Mesenchymal stem cell (in vitro differentiated cells and primary cell): ENCODE data around the gene MTFMT.
A peak's percentile ranks its signal among the peaks of the same experiment; 100 is the strongest.

Experiments
- DNase-seq: peaks from one replicate; pipeline ENCODE4 v3.0.0-alpha.2; 2013
- H2AFZ ChIP-seq: one replicate; pipeline ENCODE4 v1.6.1; 2013; ENCODE audit warnings: low read depth, mild to moderate bottlenecking, control low read depth, inconsistent platforms, low read length, moderate library complexity
- H2AK5ac ChIP-seq: 2 replicates; pipeline ENCODE4 v1.6.1; 2013; ENCODE audit warnings: low read length, moderate library complexity, mild to moderate bottlenecking, inconsistent platforms; ENCODE audit not compliant: severe bottlenecking
- H2BK120ac ChIP-seq: one replicate; pipeline ENCODE4 v1.6.1; 2013; ENCODE audit warnings: low read depth, mild to moderate bottlenecking, inconsistent platforms, low read length, moderate library complexity
- H2BK12ac ChIP-seq, 2 experiments: one replicate each; pipeline ENCODE4 v1.6.1; 2013; ENCODE audit warnings: inconsistent platforms in 2 of 2, low read length in 2 of 2, mild to moderate bottlenecking in 2 of 2, moderate library complexity in 2 of 2, control low read depth in 1 of 2
- H2BK15ac ChIP-seq: one replicate; pipeline ENCODE4 v1.6.1; 2013; ENCODE audit warnings: mild to moderate bottlenecking, low read depth, inconsistent platforms; ENCODE audit not compliant: poor library complexity, severe bottlenecking
- H2BK5ac ChIP-seq: 2 replicates; pipeline ENCODE4 v1.6.1; 2013; ENCODE audit warnings: low read depth, mild to moderate bottlenecking, low read length, control low read depth, inconsistent platforms; ENCODE audit not compliant: poor library complexity, severe bottlenecking
- H3K14ac ChIP-seq, 2 experiments: one replicate each; pipeline ENCODE4 v1.6.1; 2013; ENCODE audit warnings: inconsistent platforms in 2 of 2, low read length in 2 of 2, control low read depth in 1 of 2, mild to moderate bottlenecking in 1 of 2, moderate library complexity in 1 of 2
- H3K18ac ChIP-seq, 2 experiments: one replicate each; pipeline ENCODE4 v1.6.1; 2013; ENCODE audit warnings: inconsistent platforms in 2 of 2, low read length in 2 of 2, control low read depth in 1 of 2, low read depth in 1 of 2, mild to moderate bottlenecking in 1 of 2
- H3K23ac ChIP-seq, 2 experiments: one replicate each; pipeline ENCODE4 v1.6.1; 2013; ENCODE audit warnings: inconsistent platforms in 2 of 2, low read length in 2 of 2, mild to moderate bottlenecking in 2 of 2, moderate library complexity in 2 of 2, control low read depth in 1 of 2
- H3K27ac ChIP-seq: 2 replicates; pipeline ENCODE4 v1.5.1; 2013; ENCODE audit warnings: mild to moderate bottlenecking, moderate library complexity, low read length, control low read depth, inconsistent platforms; ENCODE audit not compliant: poor library complexity, severe bottlenecking
- H3K27me3 ChIP-seq, 2 experiments: 2 replicates each; pipeline versions ENCODE4 v1.6.1 to v1.7.0; 2013; ENCODE audit warnings: low read length in 2 of 2, mild to moderate bottlenecking in 2 of 2, moderate library complexity in 2 of 2, control low read depth in 1 of 2, inconsistent platforms in 1 of 2; ENCODE audit not compliant: control insufficient read depth in 1 of 2, insufficient read depth in 1 of 2
- H3K36me3 ChIP-seq, 2 experiments: 2 replicates each; pipeline versions ENCODE4 v1.6.1 to v1.7.0; 2013; ENCODE audit warnings: low read length in 2 of 2, control low read depth in 1 of 2, inconsistent platforms in 1 of 2, low read depth in 1 of 2, mild to moderate bottlenecking in 1 of 2; ENCODE audit not compliant: insufficient read depth in 2 of 2, control insufficient read depth in 1 of 2
- H3K4ac ChIP-seq, 2 experiments: one replicate each; pipeline ENCODE4 v1.6.1; 2013; ENCODE audit warnings: inconsistent platforms in 2 of 2, low read length in 2 of 2, mild to moderate bottlenecking in 2 of 2, moderate library complexity in 2 of 2, control low read depth in 1 of 2, low read depth in 1 of 2
- H3K4me1 ChIP-seq: 2 replicates; pipeline ENCODE4 v1.6.1; 2013; ENCODE audit warnings: low read depth, low read length, control low read depth; ENCODE audit not compliant: control insufficient read depth, insufficient read depth
- H3K4me2 ChIP-seq: 2 replicates; pipeline ENCODE4 v1.6.1; 2013; ENCODE audit warnings: low read length, mild to moderate bottlenecking, inconsistent platforms; ENCODE audit not compliant: poor library complexity, severe bottlenecking
- H3K4me3 ChIP-seq, 2 experiments: 2 replicates each; pipeline versions ENCODE4 v1.5.1 to v1.7.0; 2013; ENCODE audit warnings: low read length in 2 of 2, mild to moderate bottlenecking in 2 of 2, control low read depth in 1 of 2, low read depth in 1 of 2; ENCODE audit not compliant: insufficient read depth in 1 of 2
- H3K79me1 ChIP-seq: replicated peaks from 2 replicates; pipeline ENCODE4 v1.6.1; 2013; ENCODE audit warnings: mild to moderate bottlenecking, control low read depth, low read length, inconsistent platforms; ENCODE audit not compliant: poor library complexity, severe bottlenecking
- H3K9ac ChIP-seq: 2 replicates; pipeline ENCODE4 v1.7.0; 2013; ENCODE audit warnings: mild to moderate bottlenecking, low read length, moderate library complexity
- H3K9me3 ChIP-seq: 2 replicates; pipeline ENCODE4 v1.7.0; 2013; ENCODE audit warnings: mild to moderate bottlenecking, low read length; ENCODE audit not compliant: control insufficient read depth
- H4K8ac ChIP-seq: one replicate; pipeline ENCODE4 v1.6.1; 2013; ENCODE audit warnings: inconsistent platforms, mild to moderate bottlenecking, low read length, moderate library complexity
- H4K91ac ChIP-seq: one replicate; pipeline ENCODE4 v1.6.1; 2013; ENCODE audit warnings: mild to moderate bottlenecking, low read length, inconsistent platforms
- WGBS: methylation state at CpG from one replicate; pipeline ENCODE4 v1.1.7; 2013; ENCODE audit warnings: mixed read lengths; 5-methylcytosine and 5-hydroxymethylcytosine counted together

Gene MTFMT

DNA sequence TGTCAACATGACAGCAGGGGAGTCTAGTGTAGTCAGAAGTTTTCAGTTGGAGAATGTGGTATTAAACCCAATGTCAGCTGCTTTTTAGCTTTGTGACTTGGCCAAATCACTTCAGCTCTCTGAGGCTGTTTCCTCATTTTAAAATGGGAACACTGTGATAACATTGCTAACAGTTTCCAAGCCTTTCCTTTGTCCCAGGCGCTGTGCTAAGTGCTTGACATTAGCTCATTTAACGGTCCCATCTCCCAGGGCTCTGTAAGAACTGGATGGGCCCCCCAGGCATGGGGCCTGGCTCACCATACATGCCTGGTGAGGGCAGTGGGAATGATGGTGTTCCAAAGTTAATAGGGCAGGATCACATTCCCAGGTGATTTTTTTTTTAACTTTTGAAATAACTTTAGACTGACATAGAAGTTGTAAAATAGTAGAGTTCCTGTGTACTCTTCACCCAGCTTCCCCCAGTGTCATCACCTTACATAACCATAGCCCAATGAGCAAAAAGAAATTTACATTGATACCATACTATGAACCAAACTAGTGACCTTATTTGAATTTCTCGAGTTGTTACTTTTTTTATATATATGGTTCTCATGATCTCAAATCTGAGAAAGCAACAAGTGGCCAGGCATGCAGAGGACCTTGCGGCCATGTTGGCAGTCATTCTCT, 30.6 kb upstream of the MTFMT start:
- H3K36me3 ChIP-seq = no peaks in the 10 kb centered on the region
- no peaks in the 10 kb centered on the region for H3K79me1 ChIP-seq
- H2AK5ac ChIP-seq = no peak overlapping the region
- H2AFZ ChIP-seq = no peak overlapping the region
- H3K4me3 ChIP-seq = no peak overlapping the region
- peaks cover 49 to 77% of the 10 kb centered on the region in 2 experiments for H3K27me3 ChIP-seq
- no peak overlapping the region for H3K27ac ChIP-seq
- no peak overlapping the region for H3K4me2 ChIP-seq
- peaks cover 23% of the 10 kb centered on the region for H3K4me1 ChIP-seq
- H2BK12ac ChIP-seq = no peak overlapping the region
- H2BK5ac ChIP-seq = no peak overlapping the region
- H3K14ac ChIP-seq = no peak overlapping the region
- H3K18ac ChIP-seq = no peak overlapping the region
- no peak overlapping the region for H3K23ac ChIP-seq
- H3K4ac ChIP-seq = no peak overlapping the region
- WGBS = 94% methylated on average over 4 of the region's 4 CpGs
- no peak overlapping the region for H4K91ac ChIP-seq
- H4K8ac ChIP-seq = no peak overlapping the region
- no peak overlapping the region for H3K9ac ChIP-seq
- H2BK120ac ChIP-seq = no peak overlapping the region
- peaks cover 7% of the 10 kb centered on the region for H3K9me3 ChIP-seq
- H2BK15ac ChIP-seq = no peak overlapping the region
- no peak for DNase-seq

DNA sequence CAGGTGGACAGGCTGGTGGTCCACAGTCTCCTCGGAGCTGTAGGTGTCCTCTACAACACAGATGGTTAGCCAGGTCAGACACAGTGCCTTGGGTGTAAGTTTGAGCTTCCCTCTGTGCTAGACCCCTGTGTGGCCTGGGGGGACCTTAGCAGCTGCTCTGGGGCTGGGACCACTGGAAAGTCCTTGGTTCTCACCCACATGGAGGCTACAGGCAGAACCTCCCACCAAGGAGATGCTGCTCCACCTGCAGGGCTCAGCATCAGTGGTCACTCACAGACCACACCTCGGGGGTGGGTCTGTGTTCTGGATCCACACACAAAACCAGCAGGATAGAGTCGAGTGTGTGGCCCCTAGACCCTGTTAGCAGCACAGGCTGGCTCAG, 29.9 kb upstream of the MTFMT start:
- 76% methylated on average over 3 of the region's 3 CpGs for WGBS
- H3K4me2 ChIP-seq = no peak overlapping the region
- H3K23ac ChIP-seq = no peak overlapping the region
- no peak overlapping the region for H2BK120ac ChIP-seq
- no peak overlapping the region for H3K4me3 ChIP-seq
- no peaks in the 10 kb centered on the region for H3K36me3 ChIP-seq
- H3K14ac ChIP-seq = no peak overlapping the region
- no peak overlapping the region for H3K27ac ChIP-seq
- H4K8ac ChIP-seq = no peak overlapping the region
- H4K91ac ChIP-seq = no peak overlapping the region
- no peak overlapping the region for H3K18ac ChIP-seq
- H2AFZ ChIP-seq = no peak overlapping the region
- no peak overlapping the region for H2BK12ac ChIP-seq
- no peak overlapping the region for H2BK5ac ChIP-seq
- H3K4me1 ChIP-seq = peaks cover 29% of the 10 kb centered on the region
- peaks cover 45 to 74% of the 10 kb centered on the region in 2 experiments for H3K27me3 ChIP-seq
- no peak for DNase-seq
- no peak overlapping the region for H2AK5ac ChIP-seq
- no peak overlapping the region for H3K4ac ChIP-seq
- H2BK15ac ChIP-seq = no peak overlapping the region
- H3K9ac ChIP-seq = no peak overlapping the region
- H3K79me1 ChIP-seq = no peaks in the 10 kb centered on the region
- peaks cover 7% of the 10 kb centered on the region for H3K9me3 ChIP-seq

DNA sequence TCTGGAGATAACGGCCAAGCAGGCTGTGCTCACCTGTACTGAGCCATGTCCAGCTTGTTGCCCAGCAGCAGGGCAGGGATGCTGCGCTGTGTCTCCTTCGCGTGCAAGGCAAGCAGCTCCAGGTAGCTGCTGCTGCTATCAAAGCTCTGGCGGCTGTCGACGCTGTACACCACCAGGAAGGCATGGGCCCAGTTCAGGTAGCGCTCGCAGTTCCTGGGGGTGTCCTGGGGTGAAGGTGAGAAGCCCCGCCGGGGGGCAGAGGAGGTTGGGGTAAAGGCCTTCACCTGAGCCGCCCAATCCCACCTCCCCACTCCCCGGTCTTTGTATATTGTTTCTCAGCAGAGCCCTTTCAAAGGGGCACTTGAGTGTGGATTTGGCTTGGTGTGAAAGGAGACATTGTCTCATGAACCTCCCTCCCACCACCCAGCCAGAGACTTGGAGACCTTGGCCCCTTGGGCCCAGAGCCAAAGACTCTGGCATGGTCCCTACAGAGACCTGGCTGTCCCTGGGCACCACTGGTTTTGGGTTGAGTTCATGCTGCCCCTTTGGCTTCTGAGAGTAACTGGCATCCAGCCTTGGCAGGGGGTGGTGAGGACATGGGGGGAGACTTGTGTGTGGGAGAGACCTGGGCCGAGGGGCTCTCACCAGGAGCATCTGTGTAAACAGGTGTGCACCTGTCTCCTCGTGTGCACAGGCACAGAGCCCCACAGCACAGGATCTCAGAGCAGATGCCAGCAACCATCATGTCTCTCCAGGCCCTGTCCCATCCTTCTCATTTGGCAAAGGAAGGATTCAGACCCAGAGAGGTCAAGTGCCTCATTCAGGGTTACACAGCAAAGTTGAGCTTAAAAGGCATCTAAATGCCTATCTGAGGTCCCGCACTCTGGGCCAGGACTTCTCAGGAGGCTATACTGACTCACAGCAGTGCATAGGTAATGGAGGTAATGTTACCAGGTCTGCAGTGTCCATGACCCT, 29.2 kb upstream of the MTFMT start:
- Histone ChIP-seq H3K79me1 (no peaks in the 10 kb centered on the region), H3K18ac (no peak overlapping the region), H2BK12ac (no peak overlapping the region), H3K4ac (peak overlapping the region in 1 of 2 experiments; percentile 38), H3K27me3 (peaks cover 38 to 68% of the 10 kb centered on the region in 2 experiments), H2AK5ac (peak overlapping the region; percentile 7), H2BK5ac (no peak overlapping the region), H3K4me3 (no peak overlapping the region), H3K9ac (no peak overlapping the region), H3K36me3 (no peaks in the 10 kb centered on the region), H3K27ac (no peak overlapping the region), H3K9me3 (peaks cover 7% of the 10 kb centered on the region), H2BK15ac (no peak overlapping the region), H3K4me1 (peaks cover 29% of the 10 kb centered on the region), H3K14ac (no peak overlapping the region), H2BK120ac (no peak overlapping the region), H3K4me2 (no peak overlapping the region), H4K8ac (no peak overlapping the region), H4K91ac (peak overlapping the region; percentile 12), H2AFZ (no peak overlapping the region), H3K23ac (no peak overlapping the region)
- no peak for DNase-seq
- 92% methylated on average over 13 of the region's 16 CpGs for WGBS

DNA sequence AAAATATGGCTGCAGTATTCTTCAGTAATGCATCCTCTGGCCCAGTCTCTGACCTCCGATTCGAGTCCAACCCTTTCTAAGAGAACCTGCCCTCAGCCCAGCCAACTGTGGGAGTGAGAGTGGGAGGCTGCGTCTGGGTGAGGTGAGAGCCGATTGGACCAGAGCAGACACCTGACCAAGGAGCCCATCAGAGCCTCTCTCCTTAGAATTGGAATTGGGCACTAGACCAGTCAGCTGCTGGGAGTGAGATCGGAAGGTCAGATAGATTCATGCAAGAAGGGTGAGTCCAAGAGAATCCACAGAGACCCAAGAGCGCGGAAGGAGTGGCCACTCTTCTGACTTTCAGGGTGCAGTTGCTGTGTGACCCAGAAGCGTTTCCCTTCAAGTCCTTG, 28.1 kb upstream of the MTFMT start:
- no peak overlapping the region for H3K9ac ChIP-seq
- peak overlapping the region; percentile 8 for H2BK5ac ChIP-seq
- no peak overlapping the region for H4K91ac ChIP-seq
- H2BK15ac ChIP-seq = no peak overlapping the region
- H3K9me3 ChIP-seq = peaks cover 7% of the 10 kb centered on the region
- no peak overlapping the region for H3K4me2 ChIP-seq
- no peaks in the 10 kb centered on the region for H3K36me3 ChIP-seq
- peaks cover 29% of the 10 kb centered on the region for H3K4me1 ChIP-seq
- no peak overlapping the region for H3K27ac ChIP-seq
- 94% methylated on average over 8 of the region's 8 CpGs for WGBS
- no peak overlapping the region for H3K18ac ChIP-seq
- no peak overlapping the region for H3K23ac ChIP-seq
- no peak for DNase-seq
- H2AK5ac ChIP-seq = no peak overlapping the region
- no peak overlapping the region for H2BK120ac ChIP-seq
- H3K4me3 ChIP-seq = no peak overlapping the region
- no peak overlapping the region for H2AFZ ChIP-seq
- no peak overlapping the region for H4K8ac ChIP-seq
- H2BK12ac ChIP-seq = no peak overlapping the region
- H3K27me3 ChIP-seq = peaks cover 35 to 62% of the 10 kb centered on the region in 2 experiments
- no peak overlapping the region for H3K14ac ChIP-seq
- no peaks in the 10 kb centered on the region for H3K79me1 ChIP-seq
- H3K4ac ChIP-seq = no peak overlapping the region
